HepG2 (cell line): Measurements from ENCODE around the gene ARHGAP4. TPM values are rescaled to one million over a fixed set of nuclear protein-coding genes. Genes with fewer than 3 reads are reported as not detected.

Experiments used
- ATAC-seq: fragments of 200-7000 bp; cut with Tn5 transposase; 3 replicates; pipeline ENCODE4 v1.9.1; 2020; ENCODE audit warnings: mild to moderate bottlenecking, moderate library complexity
- BruUV-seq: library from RNA; stranded (reverse); fragments of 400-500 nt; replicated peaks from 2 replicates; lab custom pipeline; 2021; lab: Mats Ljungman, UMichigan
- CTCF ChIA-PET: fragments of 300-600 bp; formaldehyde crosslinking; extraction: SDS; loops from one replicate; lab custom pipeline; 2021; ENCODE audit warnings: low total read pairs, inconsistent platforms, low intra/inter-chr PET ratio; lab: Yijun Ruan, JAX
- POLR2A ChIA-PET: fragments of 350-600 bp; sonication (Branson Sonifier 250); formaldehyde crosslinking; loops from one replicate; lab custom pipeline; 2020; ENCODE audit warnings: antibody characterized with exemption, inconsistent platforms; lab: Yijun Ruan, JAX
- DNase-seq: peaks from one replicate; pipeline ENCODE4 v3.0.0-alpha.2; 2015; ENCODE audit warnings: low spot score
- FAIRE-seq: peaks from 3 replicates; lab custom pipeline; 2011; peaks lifted over from hg19 to GRCh38; lab: Jason Lieb, UNC
- H2AFZ ChIP-seq: one replicate; pipeline ENCODE4 v1.6.1; 2011; ENCODE audit warnings: low read length, inconsistent platforms
- H3K27ac ChIP-seq: fragments of 300-600 bp; 3 replicates; pipeline ENCODE4 v1.8.0; 2011; ENCODE audit warnings: mixed run types, mild to moderate bottlenecking, mixed read lengths, low read length, inconsistent platforms; ENCODE audit not compliant: insufficient read depth; ENCODE audit errors: extremely low read length
- H3K27me3 ChIP-seq, 2 experiments: fragments of 200-600 bp in 1 of 2; 2 replicates in 1 of 2; 3 replicates in 1 of 2; pipeline versions ENCODE4 v1.6.0 to v1.8.0; 2011; ENCODE audit warnings: low read length in 2 of 2, mild to moderate bottlenecking in 2 of 2, moderate library complexity in 2 of 2, inconsistent platforms in 1 of 2; ENCODE audit not compliant: insufficient read depth in 2 of 2, control insufficient read depth in 1 of 2
- H3K36me3 ChIP-seq, 2 experiments: fragments of 200-600 bp in 1 of 2; replicated peaks in 1 of 2; 2 replicates in 1 of 2; 3 replicates in 1 of 2; pipeline versions ENCODE4 v1.5.1 to v1.8.0; 2011; ENCODE audit warnings: low read length in 2 of 2, inconsistent platforms in 1 of 2; ENCODE audit not compliant: insufficient read depth in 2 of 2, control insufficient read depth in 1 of 2
- H3K4me1 ChIP-seq: 2 replicates; pipeline ENCODE4 v1.5.1; 2012; ENCODE audit warnings: low read length, inconsistent platforms; ENCODE audit not compliant: insufficient read depth
- H3K4me2 ChIP-seq: 2 replicates; pipeline ENCODE4 v1.6.0; 2011; ENCODE audit warnings: low read depth, low read length, inconsistent platforms
- H3K4me3 ChIP-seq, 3 experiments: fragments of 200-600 bp in 1 of 3; sonication (generic), shearing (Covaris generic) in 1 of 3; replicated peaks in 1 of 3; 2 replicates each; pipeline ENCODE4 v1.5.1; 2011 to 2016; ENCODE audit warnings: low read length in 3 of 3, inconsistent platforms in 2 of 3, low read depth in 2 of 3, mild to moderate bottlenecking in 2 of 3, control low read depth in 1 of 3, mixed read lengths in 1 of 3; ENCODE audit not compliant: insufficient read depth in 1 of 3
- H3K79me2 ChIP-seq: one replicate; pipeline ENCODE4 v1.6.1; 2011; ENCODE audit warnings: low read length, inconsistent platforms; ENCODE audit not compliant: insufficient read depth
- H3K9ac ChIP-seq: 2 replicates; pipeline ENCODE4 v1.6.0; 2011; ENCODE audit warnings: mild to moderate bottlenecking, low read depth, low read length, inconsistent platforms; ENCODE audit not compliant: insufficient read depth
- H3K9me3 ChIP-seq: 2 replicates; pipeline ENCODE4 v1.5.1; 2012; ENCODE audit warnings: mild to moderate bottlenecking, low read length
- H4K20me1 ChIP-seq: 2 replicates; pipeline ENCODE4 v1.6.0; 2011; ENCODE audit warnings: inconsistent platforms, mild to moderate bottlenecking, low read length, moderate library complexity; ENCODE audit not compliant: insufficient read depth
- EED ChIP-seq: sonication (generic); formaldehyde crosslinking; IDR thresholded peaks from 2 replicates; pipeline ENCODE4 v1.5.0; 2020; ENCODE audit warnings: mild to moderate bottlenecking, missing genetic modification reagents
- GATAD2A ChIP-seq: IDR thresholded peaks from 2 replicates; pipeline ENCODE4 v1.6.1; 2016
- GPBP1L1 ChIP-seq: sonication (generic); formaldehyde crosslinking; IDR thresholded peaks from 2 replicates; pipeline ENCODE4 v1.5.0; 2020; ENCODE audit warnings: mild to moderate bottlenecking, missing genetic modification reagents
- KAT8 ChIP-seq: IDR thresholded peaks from 2 replicates; pipeline ENCODE4 v1.6.1; 2016; ENCODE audit warnings: missing genetic modification reagents, missing compliant biosample characterization
- KLF11 ChIP-seq: IDR thresholded peaks from 2 replicates; pipeline ENCODE4 v1.6.1; 2016; ENCODE audit warnings: missing compliant biosample characterization
- MTA1 ChIP-seq: sonication (generic); formaldehyde crosslinking; IDR thresholded peaks from 2 replicates; pipeline ENCODE4 v1.4.0; 2020; ENCODE audit warnings: missing genetic modification reagents, mild to moderate bottlenecking, borderline replicate concordance
- NFE2L1 ChIP-seq: sonication (generic); formaldehyde crosslinking; IDR thresholded peaks from 2 replicates; pipeline ENCODE4 v1.4.0; 2020; ENCODE audit warnings: missing genetic modification reagents, mild to moderate bottlenecking, borderline replicate concordance
- SNAPC5 ChIP-seq: sonication (generic); formaldehyde crosslinking; IDR thresholded peaks from 2 replicates; pipeline ENCODE4 v1.8.1; 2023; ENCODE audit warnings: mild to moderate bottlenecking, missing genetic modification reagents, borderline replicate concordance
- ZBTB10 ChIP-seq: sonication (generic); formaldehyde crosslinking; IDR thresholded peaks from 2 replicates; pipeline ENCODE4 v1.4.0; 2020; ENCODE audit warnings: missing genetic modification reagents, borderline replicate concordance
- ZBTB38 ChIP-seq: sonication (generic); formaldehyde crosslinking; IDR thresholded peaks from 2 replicates; pipeline ENCODE4 v1.5.1; 2020; ENCODE audit warnings: mild to moderate bottlenecking, missing genetic modification reagents
- ZFP36L1 ChIP-seq: sonication (generic); formaldehyde crosslinking; IDR thresholded peaks from 2 replicates; pipeline ENCODE4 v1.8.0; 2022; ENCODE audit warnings: mild to moderate bottlenecking, missing genetic modification reagents, moderate library complexity
- ZFP41 ChIP-seq: sonication (generic); formaldehyde crosslinking; IDR thresholded peaks from 2 replicates; pipeline ENCODE4 v1.4.0; 2020; ENCODE audit warnings: mild to moderate bottlenecking, missing genetic modification reagents, borderline replicate concordance
- ZNF34 ChIP-seq: sonication (generic); formaldehyde crosslinking; IDR thresholded peaks from 2 replicates; pipeline ENCODE4 v1.4.0; 2020; ENCODE audit warnings: mild to moderate bottlenecking, missing genetic modification reagents, borderline replicate concordance
- ZNF501 ChIP-seq: sonication (generic); formaldehyde crosslinking; IDR thresholded peaks from 2 replicates; pipeline ENCODE4 v1.5.1; 2020; ENCODE audit warnings: mild to moderate bottlenecking, moderate library complexity, missing genetic modification reagents
- ZNF615 ChIP-seq: sonication (generic); formaldehyde crosslinking; IDR thresholded peaks from 2 replicates; pipeline ENCODE4 v1.5.0; 2020; ENCODE audit warnings: mild to moderate bottlenecking, missing genetic modification reagents, borderline replicate concordance
- ZNF770 ChIP-seq: sonication (generic); formaldehyde crosslinking; IDR thresholded peaks from 2 replicates; pipeline ENCODE4 v1.5.0; 2020; ENCODE audit warnings: mild to moderate bottlenecking, missing genetic modification reagents
- WGBS: methylation state at CpG from one replicate; pipeline ENCODE4 v1.1.6; 2017; ENCODE audit warnings: low lambda C conversion rate; 5-methylcytosine and 5-hydroxymethylcytosine counted together
- in situ Hi-C: cut with HindIII; loops from 2 replicates; pipeline ENCODE4 v1.10.0; 2017; ENCODE audit warnings: low pct_unique_long_range_greater_than_20kb; ENCODE audit not compliant: extremely low pct_ligation_motif_present
- intact Hi-C: fragments of 100-400 bp; cut with micrococcal nuclease; formaldehyde crosslinking; loops from one replicate; pipeline ENCODE4 v1.10.0; 2022; ENCODE audit not compliant: unreplicated experiment
- polyA plus RNA-seq, 8 experiments: library from polyadenylated mRNA; depleted of rRNA in 3 of 8; stranded (reverse) in 7 of 8; unstranded in 1 of 8; fragments of >200 nt; fragmentation: Illumina TruSeq in 4 of 8; extraction: Trizol in 4 of 8; gene quantifications; 2 replicates each; pipeline versions ENCODE4 v1.2.1 to v1.2.3, GENCODE V29; 2011 to 2016; ENCODE audit warnings: low read depth in 4 of 8, missing spikeins in 1 of 8, mixed read lengths in 1 of 8; ENCODE audit not compliant: insufficient read depth in 1 of 8
- total RNA-seq, 5 experiments: library from RNA; depleted of rRNA; stranded (reverse); fragments of >200 nt; fragmentation: Illumina TruSeq; extraction: Trizol; gene quantifications; 2 replicates each; pipeline ENCODE4 v1.2.3, GENCODE V29; 2016; ENCODE audit warnings: low read depth in 1 of 5

Gene ARHGAP4
- total and polyA plus RNA-seq, 2 of the 13 experiments (the other 11 are each of a cell fraction or from before 2014, with no cell fraction given) = 0.57 to 0.64 TPM

- no peak for TF ChIP-seq ZNF34 (CRISPR knock-in tag)
These were observed 62.0 kb downstream of the ARHGAP4 start (continued) for GRCh38 chrX:153864101-153864500.

- DNase-seq = no peak
- H3K9ac ChIP-seq = no peak overlapping the region
- ChIA-PET POLR2A (no interaction called here), CTCF (no interaction called here)
- no peaks in the 10 kb centered on the region for H4K20me1 ChIP-seq
- BruUV-seq = no TSS peak
- no peaks in the 10 kb centered on the region for H3K4me1 ChIP-seq
- no peaks in the 10 kb centered on the region; a peak in 1 of 5 replicates for H3K27me3 ChIP-seq
- H3K9me3 ChIP-seq = no peaks in the 10 kb centered on the region
- H3K36me3 ChIP-seq = no peaks in the 10 kb centered on the region
- in situ Hi-C loops = no loop called here
- H3K27ac ChIP-seq = no peak overlapping the region
- intact Hi-C loops = no loop called here
- H3K79me2 ChIP-seq = no peaks in the 10 kb centered on the region
- FAIRE-seq = no peak
- H2AFZ ChIP-seq = no peak overlapping the region
- no peak for ATAC-seq
- no peak overlapping the region for H3K4me2 ChIP-seq
- 67% methylated on average over 7 of the region's 28 CpGs for WGBS
- H3K4me3 ChIP-seq = no peak overlapping the region
- TF ChIP-seq GPBP1L1 (CRISPR knock-in tag) (no peak), GATAD2A (CRISPR knock-in tag) (no peak), ZFP41 (CRISPR knock-in tag) (no peak), SNAPC5 (CRISPR knock-in tag) (no peak), ZBTB10 (no peak), KAT8 (CRISPR knock-in tag) (no peak), ZNF770 (CRISPR knock-in tag) (no peak), MTA1 (CRISPR knock-in tag) (no peak), ZNF615 (CRISPR knock-in tag) (no peak), EED (CRISPR knock-in tag) (no peak), ZNF501 (no peak), KLF11 (CRISPR knock-in tag) (no peak), NFE2L1 (CRISPR knock-in tag) (no peak), ZFP36L1 (no peak), ZBTB38 (no peak)
These were observed 62.6 kb downstream of the ARHGAP4 start for GRCh38 chrX:153863251-153863991.
